Activated T-cell treated with anti-CD3 and anti-CD28 coated beads, Interleukin-2, amount 50 U/mL, for 48 hours (primary cell): ENCODE results near the gene C1orf226.

Experiments used
- DNase-seq, 2 experiments: peaks; one replicate each; pipeline ENCODE4 v3.0.0-alpha.2; 2020

The C1orf226 gene

DNA sequence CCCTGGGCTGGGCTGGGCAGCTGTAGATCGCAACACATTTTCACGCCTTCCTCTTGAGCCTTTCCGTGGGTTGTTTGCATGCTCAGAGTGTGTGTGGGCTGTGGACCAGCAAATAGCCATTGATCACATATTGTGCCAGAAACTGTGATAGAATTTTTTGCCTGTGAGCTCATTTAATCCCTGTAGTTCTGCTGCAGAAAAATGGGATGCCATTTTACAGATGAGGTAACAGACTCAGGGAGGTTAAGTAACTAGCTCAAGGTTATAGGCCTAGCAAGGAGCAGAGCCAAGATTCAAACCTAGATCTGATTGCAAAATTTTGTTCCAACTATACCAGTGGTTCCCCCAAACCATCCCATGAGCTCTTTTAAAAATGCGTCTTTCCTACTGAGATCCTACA lies 15.4 kb upstream of the C1orf226 start:
- DNase-seq = no peak

- no peak for DNase-seq
Measured at GRCh38 chr1:162366671-162367070, 14.9 kb upstream of the C1orf226 start.

GRCh38 chr1:162367073-162367472 lies 14.5 kb upstream of the C1orf226 start:
- DNase-seq = no peak

DNA sequence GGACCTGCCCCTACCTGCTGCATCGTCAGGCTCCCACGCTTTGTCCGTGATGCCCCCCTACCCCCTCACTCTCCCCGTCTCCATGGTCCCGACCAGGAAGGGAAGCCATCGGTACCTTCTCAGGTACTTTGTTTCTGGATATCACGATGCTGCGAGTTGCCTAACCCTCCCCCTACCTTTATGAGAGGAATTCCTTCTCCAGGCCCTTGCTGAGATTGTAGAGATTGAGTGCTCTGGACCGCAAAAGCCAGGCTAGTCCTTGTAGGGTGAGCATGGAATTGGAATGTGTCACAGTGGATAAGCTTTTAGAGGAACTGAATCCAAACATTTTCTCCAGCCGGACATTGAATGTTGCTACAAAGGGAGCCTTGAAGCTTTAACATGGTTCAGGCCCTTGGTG lies 13.8 kb upstream of the C1orf226 start:
- DNase-seq = no peak

- no peak for DNase-seq
Measured at GRCh38 chr1:162368451-162368850, 13.1 kb upstream of the C1orf226 start.

GRCh38 chr1:162369571-162369970 lies 12.0 kb upstream of the C1orf226 start:
- DNase-seq = no peak

DNA sequence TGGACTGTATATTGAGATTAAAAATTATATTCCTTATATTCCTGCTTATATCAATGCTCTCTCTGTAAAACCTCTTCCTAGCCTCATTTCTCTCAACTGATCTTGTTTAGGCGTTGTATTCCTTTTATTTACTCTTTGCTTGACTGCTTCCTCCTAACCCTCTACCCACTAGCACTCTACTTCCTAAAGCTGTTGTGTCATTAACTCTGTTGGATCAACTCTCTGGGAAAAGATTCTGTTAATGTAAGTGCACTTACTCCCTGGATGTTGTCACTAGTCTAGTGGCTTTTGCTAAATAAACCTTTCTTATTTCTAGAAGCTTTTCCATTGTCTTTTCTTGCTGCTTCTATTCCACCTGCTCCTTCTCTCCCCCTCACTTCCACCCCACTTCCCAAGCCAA lies 11.4 kb upstream of the C1orf226 start:
- DNase-seq = no peak

DNA sequence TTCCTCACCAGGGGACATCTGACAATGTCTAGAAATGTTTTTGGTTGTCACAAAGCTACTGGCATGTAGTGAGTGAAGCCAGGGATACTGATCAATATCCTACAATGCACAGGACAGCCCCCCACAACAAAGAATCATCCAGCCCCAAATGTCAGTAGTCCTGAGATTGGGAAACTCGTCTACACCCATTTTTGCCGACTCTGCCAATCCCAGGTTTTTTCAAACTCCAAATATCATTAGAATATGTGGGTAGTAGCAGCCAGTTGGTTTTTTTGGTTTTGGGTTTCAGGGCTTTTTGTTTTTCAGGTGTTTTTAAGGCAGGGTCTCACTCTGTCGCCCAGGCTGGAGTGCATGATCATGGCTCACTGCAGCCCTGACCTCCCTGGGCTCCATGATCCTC lies 10.8 kb upstream of the C1orf226 start:
- DNase-seq = no peak

DNA sequence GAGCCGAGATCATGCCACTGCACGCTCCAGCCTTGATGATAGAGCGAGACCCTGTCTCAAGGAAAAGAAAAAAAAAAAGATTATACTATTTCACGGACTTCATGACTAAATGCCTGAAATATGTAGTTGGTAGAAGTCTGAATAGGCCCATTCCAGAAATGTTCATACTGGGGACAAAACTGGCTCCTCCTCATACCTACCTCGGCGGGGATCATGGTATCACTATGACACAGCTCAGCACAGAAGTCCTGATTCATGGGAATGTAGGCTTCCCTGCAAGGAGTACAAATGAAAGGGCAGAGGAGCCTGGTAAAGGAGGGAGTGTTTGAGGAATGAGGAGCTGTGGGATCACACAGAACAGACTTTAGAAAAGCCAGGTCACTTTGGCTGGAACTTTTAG lies 9.9 kb upstream of the C1orf226 start:
- no peak for DNase-seq

- no peak for DNase-seq
Measured at GRCh38 chr1:162372159-162373071, 9.1 kb upstream of the C1orf226 start.

GRCh38 chr1:162373072-162373427 lies 8.5 kb upstream of the C1orf226 start:
- no peak for DNase-seq

DNA sequence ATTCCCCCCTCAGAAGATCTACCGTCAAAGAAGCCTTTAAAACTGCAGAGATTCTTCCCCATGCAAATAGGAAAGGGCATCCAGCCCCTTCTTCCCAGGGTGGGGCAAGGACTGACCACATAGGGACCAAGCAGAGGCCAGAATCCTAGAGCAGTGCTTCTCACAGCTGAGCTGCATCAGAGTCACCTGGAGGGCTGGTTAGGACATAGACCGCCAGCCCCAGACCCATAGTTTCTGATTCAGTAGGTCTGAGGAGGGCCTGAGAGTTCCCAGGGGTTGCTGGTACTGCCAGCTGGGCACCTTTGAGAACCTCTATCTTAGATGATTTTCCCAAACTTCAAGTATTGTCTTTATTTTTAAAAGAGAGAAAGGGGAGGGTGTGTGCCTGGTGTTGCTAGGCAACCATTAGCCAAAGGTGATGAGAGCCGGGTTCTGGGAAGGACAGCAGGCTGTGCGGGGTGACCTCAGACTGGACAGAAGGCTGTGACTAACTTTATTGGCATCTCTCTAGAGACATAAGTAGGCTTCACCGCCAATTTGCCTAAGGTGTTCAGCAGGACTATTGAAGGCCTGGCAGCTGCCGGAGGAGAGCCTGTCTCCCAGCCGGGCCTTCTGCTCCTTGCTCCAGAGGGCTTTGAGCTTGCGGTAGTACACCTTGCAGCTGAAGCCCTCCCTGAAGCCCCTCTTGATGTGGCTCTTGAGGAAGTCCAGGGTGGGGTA lies 7.8 kb upstream of the C1orf226 start:
- DNase-seq = no peak

DNA sequence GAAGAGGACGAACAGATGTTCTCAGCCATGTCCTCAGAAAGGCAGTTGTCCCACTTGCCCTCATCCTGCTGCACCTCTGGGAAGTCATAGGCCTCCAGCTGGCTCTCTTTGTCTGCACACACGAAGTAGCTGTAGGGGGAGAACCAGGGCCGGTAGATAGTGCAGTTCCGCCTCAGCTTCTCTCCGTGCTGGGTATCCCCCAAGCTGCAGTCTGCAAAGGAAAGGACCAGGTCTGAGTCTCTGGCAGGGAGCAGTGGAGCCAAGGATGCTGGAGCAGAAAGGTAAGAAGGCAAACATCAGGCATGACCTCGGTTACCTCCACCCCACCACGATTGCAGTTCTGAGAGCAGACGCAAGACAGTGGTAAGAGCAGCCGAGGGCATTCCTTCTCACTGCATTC lies 7.1 kb upstream of the C1orf226 start:
- no peak for DNase-seq

- no peak for DNase-seq
Measured at GRCh38 chr1:162375463-162375862, 6.1 kb upstream of the C1orf226 start.

DNA sequence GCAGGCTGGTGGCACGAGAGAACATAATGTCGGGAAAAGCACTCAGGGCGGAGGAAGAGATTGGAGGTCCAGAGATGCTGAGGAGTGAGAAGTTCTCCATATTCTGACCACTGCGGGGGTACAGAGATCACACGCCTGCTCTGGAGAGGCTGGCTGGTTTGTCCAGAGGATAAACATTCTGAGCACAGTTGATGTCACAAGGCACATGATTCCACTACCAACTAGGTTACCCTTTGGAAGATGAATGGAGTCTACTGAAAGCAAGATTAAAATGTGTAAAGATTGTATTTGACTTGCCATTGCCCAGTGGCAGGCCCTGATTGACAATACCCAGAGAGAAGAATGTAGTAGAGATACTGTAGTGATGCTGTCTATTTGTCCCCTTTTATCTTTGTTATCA lies 4.8 kb upstream of the C1orf226 start, which contains the start of gene SPATA46:
SPATA46 (minus strand) TSS at position 164 of the 400 bp plus-strand sequence; CDS start at position 100, 64 bp downstream.
- DNase-seq = no peak

- no peak for DNase-seq
Measured at GRCh38 chr1:162380061-162380846, 1.3 kb upstream of the C1orf226 start.

GRCh38 chr1:162381941-162382750 lies 618 bp downstream of the C1orf226 start:
- DNase-seq = no peak

DNA sequence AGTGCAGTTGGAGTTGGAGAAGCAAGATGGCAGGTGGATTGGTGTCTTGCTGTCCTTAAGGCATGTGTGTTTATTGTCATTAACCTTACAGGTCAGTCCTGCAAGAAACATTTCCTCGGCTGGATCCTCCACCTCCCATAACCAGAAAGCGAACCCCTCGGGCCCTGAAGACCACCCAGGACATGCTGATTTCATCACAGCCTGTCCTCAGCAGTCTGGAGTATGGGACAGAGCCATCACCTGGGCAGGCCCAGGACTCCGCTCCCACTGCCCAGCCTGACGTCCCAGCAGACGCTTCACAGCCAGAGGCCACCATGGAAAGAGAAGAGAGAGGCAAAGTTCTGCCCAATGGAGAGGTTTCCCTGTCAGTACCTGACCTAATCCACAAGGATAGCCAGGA lies 1.6 kb downstream of the C1orf226 start:
- no peak for DNase-seq

GRCh38 chr1:162383516-162383915 lies 2.0 kb downstream of the C1orf226 start:
- DNase-seq = no peak

DNA sequence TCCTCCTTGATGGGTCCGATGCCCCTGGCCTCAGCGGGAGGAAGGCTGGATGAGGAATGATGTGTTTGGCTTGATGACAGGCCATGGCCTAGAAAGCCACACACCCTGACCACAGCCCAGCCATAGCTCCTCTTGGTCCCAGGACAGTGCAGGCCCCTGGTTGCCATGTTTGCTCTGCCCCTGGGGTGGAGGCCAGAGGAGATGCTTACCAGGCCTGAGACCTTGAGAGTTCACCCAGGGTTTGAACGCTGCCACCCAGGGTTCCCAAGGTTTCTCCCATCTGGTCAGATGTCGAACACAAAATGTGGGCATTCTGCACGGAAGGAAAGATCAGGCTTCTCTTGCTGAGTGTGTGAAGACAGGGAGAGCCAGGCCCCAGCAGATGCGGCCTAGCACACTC lies 2.6 kb downstream of the C1orf226 start:
- no peak for DNase-seq

DNA sequence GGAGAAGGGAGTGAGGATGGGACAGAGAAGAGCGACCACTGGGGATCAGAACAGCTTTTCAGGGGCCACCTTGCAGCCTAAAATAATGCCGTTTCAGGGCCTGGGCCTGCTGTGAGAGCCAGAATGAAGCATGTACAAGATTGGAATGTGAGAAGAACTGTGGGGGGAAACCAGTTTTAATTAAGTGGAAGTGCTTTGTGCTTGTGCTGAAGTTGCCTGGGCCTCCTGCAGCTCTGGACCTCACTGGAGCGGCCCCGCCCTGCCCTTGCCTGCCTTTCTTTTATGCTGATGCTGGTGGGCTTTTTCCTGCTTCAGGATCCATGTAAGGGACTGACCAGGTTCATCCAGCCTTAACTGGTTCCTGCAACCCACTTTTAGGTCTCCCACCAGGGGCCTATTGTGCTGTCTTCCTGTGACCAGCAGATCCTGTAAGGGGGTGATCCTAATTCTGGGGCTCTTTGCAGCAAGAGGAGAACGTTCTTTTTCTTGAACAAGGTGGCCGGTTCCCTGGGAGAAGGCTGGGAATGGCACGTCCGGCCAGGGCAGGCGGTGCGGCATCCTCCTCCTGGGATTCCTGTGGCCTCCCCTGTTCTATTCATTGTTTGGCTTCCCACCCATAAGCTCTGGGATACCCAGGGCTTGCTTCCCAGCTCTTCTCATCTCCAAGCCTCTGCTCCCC lies 3.2 kb downstream of the C1orf226 start:
- no peak for DNase-seq

DNA sequence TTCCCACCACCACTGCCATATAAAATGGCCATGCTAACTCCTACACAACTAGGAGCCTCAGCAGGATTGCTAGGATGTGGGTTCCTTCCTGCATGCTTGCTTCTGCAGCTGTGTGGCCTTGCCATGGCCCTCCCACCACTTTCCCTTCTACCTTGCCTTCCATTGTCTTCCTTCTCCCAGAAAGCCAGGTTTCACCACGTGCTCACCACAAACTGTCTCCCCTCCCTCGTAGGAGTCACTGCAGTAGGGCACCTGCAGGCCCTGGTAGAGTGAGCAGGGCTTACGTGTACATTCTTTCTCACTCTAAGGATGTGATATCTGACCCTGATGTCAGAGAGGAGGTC lies 3.7 kb downstream of the C1orf226 start:
- DNase-seq = no peak
